ENCODE results near the gene FN3K. TPM values are rescaled to one million over a fixed set of nuclear protein-coding genes. Genes with fewer than 3 reads are reported as not detected.

FN3K gene
- total and polyA plus RNA-seq, 3 donors from 2014 or later, result 12.4 to 31.7 (median 29.7) TPM

DNA sequence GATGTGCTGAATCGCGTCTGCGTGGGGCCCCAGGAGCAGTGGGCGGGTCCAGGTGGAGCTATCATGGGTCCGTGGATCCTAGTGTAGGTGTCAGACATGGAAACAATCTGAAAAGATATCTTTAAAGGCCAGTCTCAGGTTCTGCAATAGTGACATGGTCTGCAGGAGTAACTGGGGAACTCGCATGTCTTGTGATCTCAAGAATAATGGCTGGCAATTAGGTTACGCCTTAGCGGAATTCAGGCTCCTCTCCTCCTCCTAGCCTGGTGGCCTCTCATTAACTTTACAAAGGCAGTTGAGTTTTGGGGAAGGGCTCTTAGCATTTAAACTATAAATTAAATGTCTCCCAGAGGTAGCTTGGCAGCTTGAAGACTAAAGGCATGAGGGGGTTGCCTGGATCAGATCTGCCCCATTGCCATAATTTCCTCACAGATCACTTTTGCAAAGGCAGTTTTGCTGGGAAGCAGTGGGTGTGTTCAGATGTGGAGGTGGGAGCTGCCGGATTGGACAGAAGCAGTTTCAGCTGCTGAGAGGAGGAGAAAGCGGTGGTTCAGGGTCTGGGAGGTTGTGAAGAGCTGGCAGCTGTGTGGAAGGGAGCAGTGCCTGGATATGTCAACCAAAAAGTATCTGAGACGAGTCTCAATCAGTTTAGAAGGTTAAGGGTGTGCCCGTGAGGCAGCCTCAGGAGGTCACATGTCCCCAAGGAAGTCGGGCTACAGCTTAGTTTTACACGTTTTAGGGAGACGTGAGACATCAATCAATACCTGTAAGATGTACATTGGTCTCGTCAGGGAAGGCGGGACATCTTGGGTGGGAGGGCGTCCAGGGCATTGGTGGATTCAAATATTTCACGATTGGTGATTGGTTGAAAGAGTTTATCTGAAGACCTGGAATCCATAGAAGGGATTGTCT lies 19.1 kb downstream of the FN3K start:
- Histone ChIP-seq H3K4me3 (no peak overlapping the region), H3K4me1 (peaks cover 15% of the 10 kb centered on the region), H3K36me3 (ENCODE audit: low read depth, missing control alignments) (no peaks in the 10 kb centered on the region), H3K9me3 (no peaks in the 10 kb centered on the region), H3K27ac (no peak overlapping the region), H3K27me3 (no peaks in the 10 kb centered on the region)
- intact Hi-C loops (cut with DNase I; ENCODE audit: low total_unique reads), result no loop called here
- TF ChIP-seq POLR2A (IDR thresholded peaks at IDR 0.05), result no peak
- TF ChIP-seq, protein P1, sequence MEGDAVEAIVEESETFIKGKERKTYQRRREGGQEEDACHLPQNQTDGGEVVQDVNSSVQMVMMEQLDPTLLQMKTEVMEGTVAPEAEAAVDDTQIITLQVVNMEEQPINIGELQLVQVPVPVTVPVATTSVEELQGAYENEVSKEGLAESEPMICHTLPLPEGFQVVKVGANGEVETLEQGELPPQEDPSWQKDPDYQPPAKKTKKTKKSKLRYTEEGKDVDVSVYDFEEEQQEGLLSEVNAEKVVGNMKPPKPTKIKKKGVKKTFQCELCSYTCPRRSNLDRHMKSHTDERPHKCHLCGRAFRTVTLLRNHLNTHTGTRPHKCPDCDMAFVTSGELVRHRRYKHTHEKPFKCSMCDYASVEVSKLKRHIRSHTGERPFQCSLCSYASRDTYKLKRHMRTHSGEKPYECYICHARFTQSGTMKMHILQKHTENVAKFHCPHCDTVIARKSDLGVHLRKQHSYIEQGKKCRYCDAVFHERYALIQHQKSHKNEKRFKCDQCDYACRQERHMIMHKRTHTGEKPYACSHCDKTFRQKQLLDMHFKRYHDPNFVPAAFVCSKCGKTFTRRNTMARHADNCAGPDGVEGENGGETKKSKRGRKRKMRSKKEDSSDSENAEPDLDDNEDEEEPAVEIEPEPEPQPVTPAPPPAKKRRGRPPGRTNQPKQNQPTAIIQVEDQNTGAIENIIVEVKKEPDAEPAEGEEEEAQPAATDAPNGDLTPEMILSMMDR (IDR thresholded peaks at IDR 0.05), result no peak
- DNase-seq, result peak; percentile 34
- 58 to 67% methylated on average over 19 of the region's 19 CpGs for whole genome bisulfite sequencing, 2 donors

DNA sequence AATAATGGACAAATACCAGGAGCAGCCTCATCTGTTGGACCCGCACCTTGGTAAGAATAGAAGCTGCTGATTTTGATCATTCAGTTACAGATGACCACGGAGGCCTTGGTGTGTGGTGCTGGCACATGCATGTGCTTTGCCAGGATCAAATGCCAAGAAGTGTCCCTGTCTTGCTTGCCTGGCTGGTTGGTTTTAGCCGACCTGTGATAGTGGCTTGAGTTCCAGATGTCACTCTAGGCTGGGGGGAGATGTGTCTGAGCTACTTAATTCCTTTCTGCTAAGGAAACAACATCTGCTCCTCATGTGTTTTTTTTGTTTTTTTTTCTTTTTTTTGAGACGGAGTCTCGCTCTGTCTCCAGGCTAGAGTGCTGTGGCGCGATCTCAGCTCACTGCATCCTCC lies 20.8 kb downstream of the FN3K start:
- Histone ChIP-seq H3K27me3 (no peaks in the 10 kb centered on the region), H3K4me3 (no peak overlapping the region), H3K36me3 (ENCODE audit: low read depth, missing control alignments) (no peaks in the 10 kb centered on the region), H3K27ac (no peak overlapping the region), H3K4me1 (peaks cover 15% of the 10 kb centered on the region), H3K9me3 (no peaks in the 10 kb centered on the region)
- TF ChIP-seq, protein P1 (IDR thresholded peaks at IDR 0.05), result no peak
- no peak for TF ChIP-seq POLR2A (IDR thresholded peaks at IDR 0.05)
- DNase-seq, result no peak
- intact Hi-C loops (cut with DNase I; ENCODE audit: low total_unique reads), result no loop called here
- WGBS, 2 donors, result 86 to 89% methylated on average over 6 to 7 of the region's 7 CpGs

- intact Hi-C loops (cut with DNase I; ENCODE audit: low total_unique reads), result no loop called here
- Histone ChIP-seq H3K27me3 (no peaks in the 10 kb centered on the region), H3K4me3 (no peak overlapping the region), H3K27ac (no peak overlapping the region), H3K36me3 (ENCODE audit: low read depth, missing control alignments) (no peaks in the 10 kb centered on the region), H3K9me3 (no peaks in the 10 kb centered on the region), H3K4me1 (peaks cover 5% of the 10 kb centered on the region)
- TF ChIP-seq, protein P1 (IDR thresholded peaks at IDR 0.05), result no peak
- TF ChIP-seq POLR2A (IDR thresholded peaks at IDR 0.05), result no peak
- WGBS, 2 donors, result 45 to 66% methylated on average over 11 to 13 of the region's 13 CpGs
- peak; percentile 80 for DNase-seq
These were observed 30.0 kb downstream of the FN3K start for GRCh38 chr17:82765371-82765770.

DNA sequence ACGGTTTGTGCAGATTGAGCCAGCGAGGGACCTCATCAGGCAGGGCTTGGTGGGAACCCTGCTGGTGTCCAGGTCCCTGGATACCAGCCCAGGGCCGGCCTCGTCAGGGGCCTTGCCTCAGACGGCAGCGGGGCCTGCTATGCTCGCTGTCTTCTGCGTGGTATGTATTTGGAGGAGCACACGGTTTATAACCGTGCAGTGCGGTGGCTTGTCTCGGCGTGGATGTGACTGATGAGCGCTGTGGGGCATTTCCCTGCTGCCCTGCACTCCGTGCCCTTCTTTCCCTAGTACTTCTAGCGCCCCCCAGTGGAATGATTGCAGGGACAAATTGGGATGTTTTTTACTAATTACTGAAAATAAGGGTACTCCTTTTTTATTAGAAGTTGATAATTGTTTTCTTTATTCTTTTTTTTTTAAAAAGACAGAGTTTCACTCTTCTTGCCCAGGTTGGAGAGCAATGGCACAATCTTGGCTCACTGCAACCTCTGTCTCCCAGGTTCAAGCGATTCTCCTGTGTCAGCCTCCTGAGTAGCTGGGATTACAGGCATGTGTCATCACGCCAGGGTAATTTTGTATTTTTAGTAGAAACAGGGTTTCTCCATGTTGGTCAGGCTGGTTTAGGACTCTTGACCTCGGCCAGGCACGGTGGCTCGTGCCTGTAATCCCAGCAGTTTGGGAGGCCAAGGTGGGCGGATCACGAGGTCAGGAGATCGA lies 31.8 kb downstream of the FN3K start:
- TF ChIP-seq POLR2A (IDR thresholded peaks at IDR 0.05), result no peak
- TF ChIP-seq, protein P1 (IDR thresholded peaks at IDR 0.05), result peak; percentile 30 to 55 (median 49)
- peaks cover 5% of the 10 kb centered on the region for H3K4me1 ChIP-seq
- no peak overlapping the region for H3K4me3 ChIP-seq
- intact Hi-C loops (cut with DNase I; ENCODE audit: low total_unique reads), result no loop called here
- H3K27ac ChIP-seq, result no peak overlapping the region
- no peaks in the 10 kb centered on the region for H3K27me3 ChIP-seq
- WGBS, 2 donors, result 74 to 80% methylated on average over 17 to 24 of the region's 24 CpGs
- H3K36me3 ChIP-seq (ENCODE audit: low read depth, missing control alignments), result no peaks in the 10 kb centered on the region
- no peaks in the 10 kb centered on the region for H3K9me3 ChIP-seq
- DNase-seq, result peak; percentile 85

Data from testis (tissue), 3 donors.